Natural killer cell (primary cell): ENCODE measurements around the gene TXNRD1. TPM values are rescaled to one million over a fixed set of nuclear protein-coding genes. Genes with fewer than 3 reads are reported as not detected.
"Not testable (repeated sequence)": the region's sequence is repeated elsewhere in the genome, so short reads cannot be mapped to it uniquely, and the experiment has no call there.

Experiments used
- ATAC-seq, 3 donors: fragments of 150-1000 bp in 2 of 3; fragments of 200-7000 bp in 1 of 3; cut with Tn5 transposase; 1 replicate in 1 of 3; 2 replicates in 2 of 3; pipeline ENCODE4 v1.10.0; 2021; ENCODE audit warnings: mild to moderate bottlenecking in 2 of 3, moderate library complexity in 2 of 3
- DNase-seq, 2 donors: peaks; one replicate each; pipeline versions ENCODE4 v3.0.0 to v3.0.0-alpha.2; 2013 to 2021; ENCODE audit warnings: mixed read lengths in 1 of 2
- H3K27ac ChIP-seq: one replicate; pipeline ENCODE4 v1.5.1; 2013; ENCODE audit warnings: mild to moderate bottlenecking, low read length
- H3K27me3 ChIP-seq: one replicate; pipeline ENCODE4 v1.6.1; 2013; ENCODE audit warnings: low read length; ENCODE audit not compliant: control insufficient read depth, insufficient read depth
- H3K36me3 ChIP-seq: one replicate; pipeline ENCODE4 v1.6.1; 2013; ENCODE audit warnings: low read length; ENCODE audit not compliant: control insufficient read depth, insufficient read depth
- H3K4me1 ChIP-seq: one replicate; pipeline ENCODE4 v1.6.1; 2013; ENCODE audit warnings: low read length; ENCODE audit not compliant: control insufficient read depth, insufficient read depth
- H3K4me3 ChIP-seq: one replicate; pipeline ENCODE4 v1.5.1; 2013; ENCODE audit warnings: low read length
- H3K9me3 ChIP-seq: one replicate; pipeline ENCODE4 v1.6.1; 2013; ENCODE audit warnings: low read length; ENCODE audit not compliant: control insufficient read depth, insufficient read depth
- H3K27ac Mint-ChIP-seq, 2 donors: one replicate each; pipeline ENCODE4 v1.8.0; 2022; ENCODE audit warnings: mild to moderate bottlenecking in 2 of 2, mixed read lengths in 2 of 2, moderate library complexity in 1 of 2
- H3K27me3 Mint-ChIP-seq, 2 donors: one replicate each; pipeline ENCODE4 v1.8.0; 2022; ENCODE audit warnings: low read depth in 2 of 2, mixed read lengths in 2 of 2
- H3K36me3 Mint-ChIP-seq: one replicate; pipeline ENCODE4 v1.8.0; 2022; ENCODE audit warnings: mixed read lengths
- H3K4me1 Mint-ChIP-seq, 2 donors: one replicate each; pipeline ENCODE4 v1.8.0; 2022; ENCODE audit warnings: mixed read lengths in 2 of 2
- H3K4me3 Mint-ChIP-seq: one replicate; pipeline ENCODE4 v1.8.0; 2022; ENCODE audit warnings: mild to moderate bottlenecking, moderate library complexity, mixed read lengths
- H3K9me3 Mint-ChIP-seq, 2 donors: one replicate each; pipeline ENCODE4 v1.8.0; 2022; ENCODE audit warnings: mixed read lengths in 2 of 2
- CTCF ChIP-seq: fragments of 200-600 bp; IDR thresholded peaks from one replicate; pipeline ENCODE4 v1.8.0; 2022; ENCODE audit warnings: antibody characterized with exemption
- WGBS: methylation state at CpG from one replicate; pipeline ENCODE4 v1.1.7; 2013; ENCODE audit warnings: missing lambda C conversion rate; ENCODE audit not compliant: insufficient coverage; 5-methylcytosine and 5-hydroxymethylcytosine counted together
- intact Hi-C: fragments of 100-400 bp; cut with micrococcal nuclease; formaldehyde crosslinking; loops from one replicate; pipeline ENCODE4 v1.14.2; 2022
- total RNA-seq, 4 donors: library from RNA; stranded (reverse); fragments of 120-200 nt in 1 of 4; gene quantifications; one replicate each; pipeline versions ENCODE4 v1.2.3 to v1.2.4, GENCODE V29; 2013 to 2022

TXNRD1 gene
- total RNA-seq, 3 donors from 2014 or later (not counting 1 experiment from before 2014, with no cell fraction given) = 46.9 to 59.7 (median 47.3) TPM

GRCh38 chr12:104292872-104293794, 77.6 kb downstream of the TXNRD1 start:
- peaks cover 16% of the 10 kb centered on the region for H3K36me3 ChIP-seq
- H3K4me1 Mint-ChIP-seq = peaks cover 50 to 55% of the 10 kb centered on the region in 2 donors
- peaks cover 16% of the 10 kb centered on the region for H3K4me1 ChIP-seq
- H3K9me3 Mint-ChIP-seq = no peaks in the 10 kb centered on the region
- no peak overlapping the region for H3K4me3 ChIP-seq
- peak overlapping the region in 1 of 2 donors; percentile 16 for H3K27ac Mint-ChIP-seq
- H3K27me3 Mint-ChIP-seq = no peaks in the 10 kb centered on the region
- ATAC-seq (no peak), DNase-seq (no peak)
- H3K27me3 ChIP-seq = no peaks in the 10 kb centered on the region
- no peak overlapping the region for H3K27ac ChIP-seq
- TF ChIP-seq CTCF = no peak
- intact Hi-C loops = no loop called here
- WGBS = 99% methylated on average over 10 of the region's 12 CpGs
- no peak overlapping the region for H3K4me3 Mint-ChIP-seq
- peaks cover 11% of the 10 kb centered on the region for H3K36me3 Mint-ChIP-seq
- no peaks in the 10 kb centered on the region for H3K9me3 ChIP-seq

- ATAC-seq, H3K27me3 Mint-ChIP-seq, H3K4me3 Mint-ChIP-seq, H3K27ac Mint-ChIP-seq, H3K9me3 Mint-ChIP-seq, intact Hi-C loops, H3K27me3 ChIP-seq, H3K4me3 ChIP-seq, H3K27ac ChIP-seq, H3K9me3 ChIP-seq: not testable (repeated sequence)
- peaks cover 38 to 45% of the 10 kb centered on the region in 2 donors for H3K4me1 Mint-ChIP-seq
- DNase-seq = peak in 1 of 2 donors; percentile 20
- Histone ChIP-seq H3K36me3 (peaks cover 16% of the 10 kb centered on the region), H3K4me1 (peaks cover 11% of the 10 kb centered on the region)
- peaks cover 11% of the 10 kb centered on the region for H3K36me3 Mint-ChIP-seq
- 90% methylated on average over 13 of the region's 17 CpGs for WGBS
Measured at GRCh38 chr12:104294158-104294859, 78.7 kb downstream of the TXNRD1 start.

- Mint-ChIP-seq H3K4me1 (peaks cover 37 to 43% of the 10 kb centered on the region in 2 donors), H3K27me3 (no peaks in the 10 kb centered on the region), H3K36me3 (peaks cover 11% of the 10 kb centered on the region), H3K9me3 (no peaks in the 10 kb centered on the region), H3K4me3 (no peak overlapping the region), H3K27ac (no peak overlapping the region)
- TF ChIP-seq CTCF = no peak
- no peak overlapping the region for H3K27ac ChIP-seq
- intact Hi-C loops = no loop called here
- no peak overlapping the region for H3K4me3 ChIP-seq
- WGBS = 86% methylated on average over 8 of the region's 9 CpGs
- no peak for DNase-seq
- peaks cover 16% of the 10 kb centered on the region for H3K36me3 ChIP-seq
- H3K9me3 ChIP-seq = no peaks in the 10 kb centered on the region
- no peaks in the 10 kb centered on the region for H3K27me3 ChIP-seq
- ATAC-seq = no peak
- peaks cover 3% of the 10 kb centered on the region for H3K4me1 ChIP-seq
Measured at GRCh38 chr12:104294927-104295668, 79.5 kb downstream of the TXNRD1 start.
